Measurements from ENCODE around the gene BLVRB.
"Not testable (repeated sequence)": the region's sequence is repeated elsewhere in the genome, so short reads cannot be mapped to it uniquely, and the experiment has no call there.

BLVRB gene

GRCh38 chr19:40410030-40410389 is 55.5 kb downstream of the BLVRB start:
- no peak overlapping the region for H3K4me3 ChIP-seq (ENCODE audit: low read depth, low read length)

- H3K4me3 ChIP-seq (ENCODE audit: low read depth, low read length): not testable (repeated sequence)
These were observed 57.0 kb downstream of the BLVRB start for GRCh38 chr19:40408598-40408925.

- no peak overlapping the region for H3K4me3 ChIP-seq (ENCODE audit: low read depth, low read length)
These were observed 57.6 kb downstream of the BLVRB start for GRCh38 chr19:40407714-40408597.

- peak overlapping the region; percentile 39 for H3K4me3 ChIP-seq (ENCODE audit: low read depth, low read length)
These were observed 62.1 kb downstream of the BLVRB start for GRCh38 chr19:40403262-40403984.

- no peak overlapping the region for H3K4me3 ChIP-seq (ENCODE audit: low read depth, low read length)
These were observed 65.0 kb downstream of the BLVRB start for GRCh38 chr19:40400559-40400958.

- no peak overlapping the region for H3K4me3 ChIP-seq (ENCODE audit: low read depth, low read length)
These were observed 67.0 kb downstream of the BLVRB start for GRCh38 chr19:40398417-40399131.
